Testis (tissue), 3 donors: ENCODE results near the gene COG4. TPM values are rescaled to one million over a fixed set of nuclear protein-coding genes. Genes with fewer than 3 reads are reported as not detected.

Experiments
- DNase-seq: peaks from one replicate; pipeline ENCODE4 v3.0.0-alpha.2; 2019
- H3K27ac ChIP-seq, 2 donors: fragments of 200-600 bp; sonication (generic); one replicate each; pipeline ENCODE4 v1.5.1; 2019
- H3K27me3 ChIP-seq: fragments of 200-600 bp; sonication (generic); one replicate; pipeline ENCODE4 v1.5.1; 2019
- H3K36me3 ChIP-seq: fragments of 200-600 bp; sonication (generic); one replicate; pipeline ENCODE4 v1.5.1; 2017; ENCODE audit warnings: low read depth; ENCODE audit errors: missing control alignments
- H3K4me1 ChIP-seq: fragments of 200-600 bp; sonication (generic); one replicate; pipeline ENCODE4 v1.5.1; 2019
- H3K4me3 ChIP-seq, 2 donors: fragments of 200-600 bp; sonication (generic); one replicate each; pipeline ENCODE4 v1.5.1; 2017 to 2019
- H3K9me3 ChIP-seq: fragments of 200-600 bp; sonication (generic); one replicate; pipeline ENCODE4 v1.5.1; 2017
- POLR2A ChIP-seq: fragments of 450-650 bp; IDR thresholded peaks from one replicate; pipeline ENCODE4 v1.6.1; 2017; ENCODE audit warnings: antibody characterized with exemption, mild to moderate bottlenecking, moderate library complexity
- WGBS, 2 donors: methylation state at CpG; one replicate each; pipeline ENCODE4 v1.1.5; 2018; 5-methylcytosine and 5-hydroxymethylcytosine counted together
- intact Hi-C: fragments of 100-400 bp; cut with DNase I; formaldehyde crosslinking; loops from one replicate; pipeline ENCODE4 v1.15.1; 2023; ENCODE audit warnings: low total_unique reads
- polyA plus RNA-seq: library from polyadenylated mRNA; stranded (reverse); fragments of 350-450 nt; fragmentation: Illumina TruSeq; extraction: RNeasy Lipid Tissue Mini Kit (QIAGEN cat#74804); gene quantifications from one replicate; pipeline ENCODE4 v1.2.3, GENCODE V29; 2014; ENCODE audit warnings: low read depth, low replicate concordance; ENCODE audit not compliant: insufficient read depth
- total RNA-seq, 2 donors: library from RNA; depleted of rRNA; stranded (reverse); fragments of >200 nt; gene quantifications; one replicate each; pipeline ENCODE4 v1.2.3, GENCODE V29; 2016
- TF ChIP-seq, protein P1 (sequence below), 3 experiments: fragments of 450-650 bp in 2 of 3; fragments of 200-600 bp in 1 of 3; sonication (generic) in 1 of 3; IDR thresholded peaks; one replicate each; pipeline ENCODE4 v1.5.1; 2016 to 2019; ENCODE audit warnings: antibody characterized with exemption in 3 of 3, mild to moderate bottlenecking in 2 of 3, moderate library complexity in 1 of 3

Gene COG4
- total and polyA plus RNA-seq, 3 donors from 2014 or later, result 65.9 to 85.9 (median 85.2) TPM

GRCh38 chr16:70478169-70478568 lies 45.2 kb downstream of the COG4 start:
- DNase-seq, result no peak
- Histone ChIP-seq H3K36me3 (no peaks in the 10 kb centered on the region), H3K4me1 (no peaks in the 10 kb centered on the region), H3K4me3 (no peak overlapping the region), H3K9me3 (no peaks in the 10 kb centered on the region), H3K27ac (no peak overlapping the region), H3K27me3 (no peaks in the 10 kb centered on the region)
- TF ChIP-seq, protein P1, sequence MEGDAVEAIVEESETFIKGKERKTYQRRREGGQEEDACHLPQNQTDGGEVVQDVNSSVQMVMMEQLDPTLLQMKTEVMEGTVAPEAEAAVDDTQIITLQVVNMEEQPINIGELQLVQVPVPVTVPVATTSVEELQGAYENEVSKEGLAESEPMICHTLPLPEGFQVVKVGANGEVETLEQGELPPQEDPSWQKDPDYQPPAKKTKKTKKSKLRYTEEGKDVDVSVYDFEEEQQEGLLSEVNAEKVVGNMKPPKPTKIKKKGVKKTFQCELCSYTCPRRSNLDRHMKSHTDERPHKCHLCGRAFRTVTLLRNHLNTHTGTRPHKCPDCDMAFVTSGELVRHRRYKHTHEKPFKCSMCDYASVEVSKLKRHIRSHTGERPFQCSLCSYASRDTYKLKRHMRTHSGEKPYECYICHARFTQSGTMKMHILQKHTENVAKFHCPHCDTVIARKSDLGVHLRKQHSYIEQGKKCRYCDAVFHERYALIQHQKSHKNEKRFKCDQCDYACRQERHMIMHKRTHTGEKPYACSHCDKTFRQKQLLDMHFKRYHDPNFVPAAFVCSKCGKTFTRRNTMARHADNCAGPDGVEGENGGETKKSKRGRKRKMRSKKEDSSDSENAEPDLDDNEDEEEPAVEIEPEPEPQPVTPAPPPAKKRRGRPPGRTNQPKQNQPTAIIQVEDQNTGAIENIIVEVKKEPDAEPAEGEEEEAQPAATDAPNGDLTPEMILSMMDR (IDR thresholded peaks at IDR 0.05), result no peak
- no peak for TF ChIP-seq POLR2A
- intact Hi-C loops, result no loop called here
- 92% methylated on average over 8 of the region's 8 CpGs; no CpG with 5 or more reads in 1 of the 2 donors for WGBS, 2 donors

DNA sequence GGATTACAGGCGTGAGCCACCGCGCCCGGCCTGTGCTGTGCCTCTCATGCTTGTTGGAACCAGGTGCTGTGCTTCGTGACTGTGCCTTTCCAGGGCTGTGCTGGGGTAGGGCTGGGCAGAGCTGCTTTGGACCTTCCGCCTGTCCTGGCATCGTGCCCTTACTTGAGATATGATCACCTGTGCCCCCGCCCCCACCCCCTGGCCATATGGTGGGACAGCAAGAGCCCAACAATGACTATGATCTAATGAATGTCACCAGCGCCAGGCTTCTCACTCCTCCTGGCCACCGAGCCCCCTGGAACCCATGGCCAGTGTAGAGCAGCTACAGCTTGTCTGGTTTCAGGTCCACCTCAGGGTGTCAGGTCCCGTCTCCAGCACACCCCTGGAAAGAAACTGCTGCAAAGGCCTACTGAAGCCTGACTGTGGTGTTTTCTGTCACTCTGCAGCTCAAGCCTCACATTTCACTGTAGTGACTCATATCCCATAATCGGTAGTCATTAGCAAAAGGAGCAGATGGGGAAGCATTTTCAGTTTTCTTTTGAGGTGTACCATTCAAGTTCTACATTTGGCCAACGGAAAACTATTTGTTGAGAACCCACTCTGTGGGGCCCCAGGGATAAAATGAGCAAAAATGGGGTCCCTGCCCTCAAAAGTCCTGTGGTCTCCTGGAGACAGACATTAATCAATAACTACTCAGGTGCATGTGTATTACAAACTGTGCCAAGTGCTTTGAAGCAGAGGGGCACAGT lies 46.9 kb downstream of the COG4 start:
- no peaks in the 10 kb centered on the region for H3K4me1 ChIP-seq
- H3K4me3 ChIP-seq, result no peak overlapping the region
- intact Hi-C loops, result no loop called here
- H3K27ac ChIP-seq, result no peak overlapping the region
- H3K9me3 ChIP-seq, result no peaks in the 10 kb centered on the region
- H3K27me3 ChIP-seq, result no peaks in the 10 kb centered on the region
- no peak for TF ChIP-seq POLR2A
- TF ChIP-seq, protein P1 (IDR thresholded peaks at IDR 0.05), result no peak
- DNase-seq, result no peak
- 90 to 93% methylated on average over 11 to 13 of the region's 13 CpGs for WGBS, 2 donors
- H3K36me3 ChIP-seq, result no peaks in the 10 kb centered on the region

GRCh38 chr16:70475054-70475871 lies 48.1 kb downstream of the COG4 start:
- 89% methylated on average over 8 to 24 of the region's 24 CpGs for WGBS, 2 donors
- H3K4me1 ChIP-seq, result no peaks in the 10 kb centered on the region
- TF ChIP-seq, protein P1 (IDR thresholded peaks at IDR 0.05), result no peak
- TF ChIP-seq POLR2A, result no peak
- no peak overlapping the region for H3K27ac ChIP-seq
- no peaks in the 10 kb centered on the region for H3K9me3 ChIP-seq
- intact Hi-C loops, result no loop called here
- no peaks in the 10 kb centered on the region for H3K36me3 ChIP-seq
- no peak for DNase-seq
- no peak overlapping the region for H3K4me3 ChIP-seq
- H3K27me3 ChIP-seq, result no peaks in the 10 kb centered on the region

DNA sequence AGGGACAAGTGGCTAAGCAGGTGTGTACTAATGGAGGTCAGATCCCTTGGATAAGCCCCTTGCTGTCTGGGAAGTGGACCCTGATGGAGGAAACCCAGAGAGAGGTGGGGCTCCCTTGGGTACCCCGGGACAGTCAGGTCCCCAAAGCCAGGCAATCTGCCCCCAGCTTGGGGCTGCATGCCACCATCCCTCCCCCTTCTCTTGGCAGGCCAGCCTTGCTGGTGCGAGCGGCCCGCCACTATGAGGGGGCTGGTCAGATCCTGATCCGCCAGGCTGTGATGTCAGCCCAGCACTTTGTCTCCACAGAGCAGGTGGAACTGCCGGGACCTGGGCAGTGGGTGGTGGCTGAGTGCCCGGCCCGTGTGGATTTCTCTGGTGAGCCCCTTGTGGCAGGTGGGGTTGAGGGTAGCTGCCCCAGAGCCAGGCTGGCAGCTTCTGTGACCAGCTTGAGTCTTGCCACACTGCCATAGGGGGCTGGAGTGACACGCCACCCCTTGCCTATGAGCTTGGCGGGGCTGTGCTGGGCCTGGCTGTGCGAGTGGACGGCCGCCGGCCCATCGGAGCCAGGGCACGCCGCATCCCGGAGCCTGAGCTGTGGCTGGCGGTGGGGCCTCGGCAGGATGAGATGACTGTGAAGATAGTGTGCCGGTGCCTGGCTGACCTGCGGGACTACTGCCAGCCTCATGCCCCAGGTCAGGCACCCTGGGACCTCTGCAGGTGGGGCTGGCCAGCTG lies 48.9 kb downstream of the COG4 start:
- intact Hi-C loops, result no loop called here
- H3K4me3 ChIP-seq, result no peak overlapping the region
- TF ChIP-seq, protein P1 (IDR thresholded peaks at IDR 0.05), result no peak
- no peak for TF ChIP-seq POLR2A
- no peak overlapping the region for H3K27ac ChIP-seq
- no peaks in the 10 kb centered on the region for H3K36me3 ChIP-seq
- H3K4me1 ChIP-seq, result no peaks in the 10 kb centered on the region
- DNase-seq, result no peak
- H3K9me3 ChIP-seq, result no peaks in the 10 kb centered on the region
- H3K27me3 ChIP-seq, result no peaks in the 10 kb centered on the region
- WGBS, 2 donors, result 91 to 95% methylated on average over 8 to 12 of the region's 22 CpGs
